Bronchial epithelial cell (primary cell): ENCODE results near the gene ZNF335. TPM values are rescaled to one million over a fixed set of nuclear protein-coding genes. Genes with fewer than 3 reads are reported as not detected.

Experiments
- DNase-seq: peaks from one replicate; pipeline ENCODE4 v3.0.0-alpha.2; 2010; ENCODE audit warnings: low read depth
- FAIRE-seq: peaks from 2 replicates; lab custom pipeline; 2011; peaks lifted over from hg19 to GRCh38; lab: Jason Lieb, UNC
- H3K27me3 ChIP-seq: 2 replicates; pipeline ENCODE4 v1.5.1; 2011; ENCODE audit warnings: low read length; ENCODE audit not compliant: control insufficient read depth, insufficient read depth
- H3K36me3 ChIP-seq: 2 replicates; pipeline ENCODE4 v1.5.1; 2011; ENCODE audit warnings: low read length; ENCODE audit not compliant: control insufficient read depth, insufficient read depth
- H3K4me3 ChIP-seq: 2 replicates; pipeline ENCODE4 v1.5.1; 2011; ENCODE audit warnings: mild to moderate bottlenecking, low read depth, low read length, control low read depth
- total RNA-seq: library from RNA; depleted of rRNA; stranded (reverse); fragments of >200 nt; gene quantifications from 2 replicates; pipeline ENCODE4 v1.2.1, GENCODE V29; 2014
- TF ChIP-seq, protein P1 (sequence below): IDR thresholded peaks from 2 replicates; pipeline ENCODE4 v1.5.1; 2011; ENCODE audit warnings: mild to moderate bottlenecking, moderate library complexity, low read length, control low read depth, inconsistent platforms; ENCODE audit not compliant: insufficient read depth, severe bottlenecking

The ZNF335 gene
- total RNA-seq, 1 donor from 2014 or later = 10.3 TPM

DNA sequence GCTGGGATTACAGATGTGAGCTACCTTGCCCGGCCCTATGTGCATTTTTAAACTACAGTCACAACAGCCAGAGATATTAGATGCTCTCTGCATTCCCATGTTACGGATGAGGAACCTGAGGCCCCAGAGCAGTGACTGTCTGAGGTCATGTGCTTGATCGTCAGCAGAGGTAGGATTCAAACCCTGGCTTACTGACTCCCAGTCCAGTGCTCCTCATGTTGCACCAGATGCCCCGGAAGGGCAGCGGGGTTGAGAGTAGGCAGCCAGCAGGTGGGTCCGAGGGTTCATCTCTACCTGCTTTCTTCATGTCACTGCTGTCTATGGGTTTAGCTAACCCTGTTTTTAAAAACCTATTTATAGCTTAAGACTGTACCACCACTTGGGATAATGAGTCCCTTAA lies 9.3 kb upstream of the ZNF335 start:
- H3K4me3 ChIP-seq = no peak overlapping the region
- TF ChIP-seq, protein P1, sequence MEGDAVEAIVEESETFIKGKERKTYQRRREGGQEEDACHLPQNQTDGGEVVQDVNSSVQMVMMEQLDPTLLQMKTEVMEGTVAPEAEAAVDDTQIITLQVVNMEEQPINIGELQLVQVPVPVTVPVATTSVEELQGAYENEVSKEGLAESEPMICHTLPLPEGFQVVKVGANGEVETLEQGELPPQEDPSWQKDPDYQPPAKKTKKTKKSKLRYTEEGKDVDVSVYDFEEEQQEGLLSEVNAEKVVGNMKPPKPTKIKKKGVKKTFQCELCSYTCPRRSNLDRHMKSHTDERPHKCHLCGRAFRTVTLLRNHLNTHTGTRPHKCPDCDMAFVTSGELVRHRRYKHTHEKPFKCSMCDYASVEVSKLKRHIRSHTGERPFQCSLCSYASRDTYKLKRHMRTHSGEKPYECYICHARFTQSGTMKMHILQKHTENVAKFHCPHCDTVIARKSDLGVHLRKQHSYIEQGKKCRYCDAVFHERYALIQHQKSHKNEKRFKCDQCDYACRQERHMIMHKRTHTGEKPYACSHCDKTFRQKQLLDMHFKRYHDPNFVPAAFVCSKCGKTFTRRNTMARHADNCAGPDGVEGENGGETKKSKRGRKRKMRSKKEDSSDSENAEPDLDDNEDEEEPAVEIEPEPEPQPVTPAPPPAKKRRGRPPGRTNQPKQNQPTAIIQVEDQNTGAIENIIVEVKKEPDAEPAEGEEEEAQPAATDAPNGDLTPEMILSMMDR = no peak
- FAIRE-seq = no peak
- H3K27me3 ChIP-seq = peaks cover 1% of the 10 kb centered on the region
- H3K36me3 ChIP-seq = no peaks in the 10 kb centered on the region
- DNase-seq = no peak

- no peak for FAIRE-seq
- no peak for DNase-seq
Observed at GRCh38 chr20:45976086-45976485, 4.1 kb upstream of the ZNF335 start.

DNA sequence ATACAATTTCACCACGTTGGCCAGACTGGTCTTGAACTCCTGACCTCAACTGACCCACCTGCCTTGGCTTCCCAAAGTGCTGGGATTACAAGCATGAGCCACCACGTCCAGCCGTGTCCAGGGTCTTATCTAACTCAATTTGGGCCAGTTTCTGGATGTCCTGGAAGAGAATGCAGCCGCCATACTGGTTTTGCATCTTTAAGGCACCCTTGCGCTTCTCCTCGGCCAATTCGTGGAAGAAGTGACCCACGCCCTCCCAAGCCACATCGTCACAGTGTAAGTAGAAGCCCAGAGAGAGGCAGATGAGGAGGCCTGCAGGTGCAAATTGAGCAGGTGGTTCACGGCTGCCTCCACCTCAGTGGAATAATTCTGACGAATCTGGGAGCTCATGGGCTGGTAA lies 3.7 kb upstream of the ZNF335 start:
- no peak overlapping the region for H3K4me3 ChIP-seq
- FAIRE-seq = no peak
- no peaks in the 10 kb centered on the region for H3K36me3 ChIP-seq
- no peak for DNase-seq
- no peaks in the 10 kb centered on the region for H3K27me3 ChIP-seq
- TF ChIP-seq, protein P1 = no peak

More at GRCh38 chr20:45976086-45976485, 4.1 kb upstream of the ZNF335 start:
- Histone ChIP-seq H3K4me3 (no peak overlapping the region), H3K27me3 (no peaks in the 10 kb centered on the region), H3K36me3 (no peaks in the 10 kb centered on the region)
- TF ChIP-seq, protein P1 = no peak

GRCh38 chr20:45974896-45975565 lies 3.0 kb upstream of the ZNF335 start:
- TF ChIP-seq, protein P1 = no peak
- DNase-seq (no peak), FAIRE-seq (no peak)
- no peak overlapping the region for H3K4me3 ChIP-seq
- H3K36me3 ChIP-seq = peaks cover under 1% of the 10 kb centered on the region
- no peaks in the 10 kb centered on the region for H3K27me3 ChIP-seq

- DNase-seq (no peak), FAIRE-seq (no peak)
- peak overlapping the region; percentile 94 for H3K4me3 ChIP-seq
- TF ChIP-seq, protein P1 = no peak
- H3K36me3 ChIP-seq = peaks cover 21% of the 10 kb centered on the region
- H3K27me3 ChIP-seq = no peaks in the 10 kb centered on the region
Observed at GRCh38 chr20:45972500-45973183, 639 bp upstream of the ZNF335 start.
